Measurements from ENCODE around the gene PRMT1.

PRMT1 gene

DNA sequence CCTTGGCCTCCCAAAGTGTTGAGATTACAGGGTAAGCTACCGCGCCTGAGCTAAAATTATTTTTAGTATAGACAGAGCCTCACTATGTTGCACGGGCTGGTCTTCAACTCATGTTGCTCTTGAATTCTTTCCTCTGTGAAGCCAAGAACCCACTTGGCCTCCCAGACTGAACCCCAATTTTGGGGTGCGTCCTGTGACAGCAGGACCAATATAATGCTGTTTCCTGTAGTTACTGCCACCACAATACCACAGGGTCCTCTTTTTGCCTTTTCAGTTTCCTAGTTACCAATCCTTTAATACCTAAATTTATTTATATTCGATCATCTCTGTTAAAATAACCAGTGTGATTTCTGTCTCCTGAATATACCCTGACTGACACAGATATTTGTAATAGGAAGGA lies 53.1 kb downstream of the PRMT1 start:
- DNase-seq (ENCODE audit: low read depth) = peak; percentile 30
- TF ChIP-seq MYC (IDR thresholded peaks at IDR 0.05; ENCODE audit: low read depth, low read length) = no peak
- H3K4me3 ChIP-seq (ENCODE audit: low read depth, low read length) = no peak overlapping the region
